ENCODE measurements around the gene XRN1.

Gene XRN1

GRCh38 chr3:142272200-142272891 is 175.5 kb downstream of the XRN1 start:
- no peak for DNase-seq (ENCODE audit: low read depth in 1 of 2, low spot score in 1 of 2)

- peak in 1 of 2 donors; percentile 8 for DNase-seq (ENCODE audit: low read depth in 1 of 2, low spot score in 1 of 2)
Measured at GRCh38 chr3:142270407-142270806, 177.4 kb downstream of the XRN1 start.

GRCh38 chr3:142269767-142270166 is 178.1 kb downstream of the XRN1 start:
- no peak for DNase-seq (ENCODE audit: low read depth in 1 of 2, low spot score in 1 of 2)

GRCh38 chr3:142268426-142268825 is 179.4 kb downstream of the XRN1 start:
- no peak for DNase-seq (ENCODE audit: low read depth in 1 of 2, low spot score in 1 of 2)

- no peak for DNase-seq (ENCODE audit: low read depth in 1 of 2, low spot score in 1 of 2)
Measured at GRCh38 chr3:142267269-142267668, 180.6 kb downstream of the XRN1 start.

- DNase-seq (ENCODE audit: low read depth in 1 of 2, low spot score in 1 of 2), result no peak
Measured at GRCh38 chr3:142263112-142263511, 184.7 kb downstream of the XRN1 start.

- DNase-seq (ENCODE audit: low read depth in 1 of 2, low spot score in 1 of 2), result no peak
Measured at GRCh38 chr3:142259359-142259758, 188.5 kb downstream of the XRN1 start.

GRCh38 chr3:142256712-142257333 is 191.0 kb downstream of the XRN1 start:
- DNase-seq (ENCODE audit: low read depth in 1 of 2, low spot score in 1 of 2), result no peak

Data from activated CD4-positive, alpha-beta T cell treated with anti-CD3 and anti-CD28 coated beads, Interleukin-2, amount 50 U/mL, for 24 hours (primary cell).